ENCODE data around the gene SLC6A7.
"Not testable (repeated sequence)": the region's sequence is repeated elsewhere in the genome, so short reads cannot be mapped to it uniquely, and the experiment has no call there.

Gene SLC6A7

GRCh38 chr5:150246429-150246828 is 56.6 kb downstream of the SLC6A7 start:
- DNase-seq: no peak

DNA sequence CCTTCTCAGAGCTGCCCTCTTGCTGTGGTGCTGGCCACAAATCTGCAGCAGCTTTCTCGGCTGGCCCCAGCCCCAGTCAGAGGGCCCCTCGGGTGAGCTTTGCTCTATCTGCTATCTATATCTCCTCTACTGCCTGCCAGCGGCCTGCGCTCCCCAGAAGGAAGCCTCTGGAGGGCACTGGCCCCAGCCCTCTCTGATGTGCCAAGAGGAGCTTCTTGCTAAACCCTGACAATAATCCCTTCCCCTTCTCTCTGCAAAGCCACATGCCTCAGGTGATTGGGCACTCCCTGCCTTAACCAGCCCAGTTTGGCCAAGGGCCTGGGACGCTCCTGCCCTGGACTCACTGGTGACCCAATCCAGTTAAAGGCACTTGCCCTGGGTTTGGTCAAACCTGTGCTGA is 57.0 kb downstream of the SLC6A7 start:
- DNase-seq: no peak

GRCh38 chr5:150247726-150248125 is 57.9 kb downstream of the SLC6A7 start:
- no peak for DNase-seq

DNA sequence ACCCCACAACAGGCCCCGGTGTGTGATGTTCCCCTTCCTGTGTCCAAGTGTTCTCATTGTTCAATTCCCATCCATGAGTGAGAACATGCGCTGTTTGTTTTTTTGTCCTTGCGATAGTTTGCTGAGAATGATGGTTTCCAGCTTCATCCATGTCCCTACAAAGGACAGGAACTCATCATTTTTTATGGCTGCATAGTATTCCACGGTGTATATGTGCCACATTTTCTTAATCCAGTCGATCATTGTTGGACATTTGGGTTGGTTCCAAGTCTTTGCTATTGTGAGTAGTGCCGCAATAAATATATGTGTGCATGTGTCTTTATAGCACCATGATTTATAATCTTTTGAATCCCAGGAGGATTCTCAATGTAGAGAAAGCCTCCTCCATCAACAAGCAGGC is 58.6 kb downstream of the SLC6A7 start:
- DNase-seq: not testable (repeated sequence)

- no peak for DNase-seq
Measured at GRCh38 chr5:150248946-150249345, 59.1 kb downstream of the SLC6A7 start.

- no peak for DNase-seq
Measured at GRCh38 chr5:150249744-150250143, 59.9 kb downstream of the SLC6A7 start.

DNA sequence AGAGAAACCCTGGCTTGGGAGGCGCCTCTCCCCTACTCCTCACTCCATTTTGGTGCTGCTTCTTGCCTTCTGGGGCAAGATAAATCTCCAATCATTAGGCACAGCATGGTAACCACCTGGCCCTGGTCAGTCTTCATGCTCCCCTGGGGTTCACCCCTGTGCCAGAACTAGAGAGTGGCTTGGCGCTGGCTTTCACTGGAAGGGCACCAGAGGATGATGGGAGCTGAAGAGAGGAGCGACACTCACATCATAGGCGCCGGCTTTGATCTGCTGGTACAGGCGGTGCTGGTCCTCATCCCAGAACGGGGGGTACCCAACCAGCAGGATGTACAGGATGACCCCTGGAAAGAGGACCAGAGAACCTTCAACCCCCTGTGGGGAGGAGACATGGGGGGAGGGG is 61.6 kb downstream of the SLC6A7 start:
- DNase-seq: no peak

DNA sequence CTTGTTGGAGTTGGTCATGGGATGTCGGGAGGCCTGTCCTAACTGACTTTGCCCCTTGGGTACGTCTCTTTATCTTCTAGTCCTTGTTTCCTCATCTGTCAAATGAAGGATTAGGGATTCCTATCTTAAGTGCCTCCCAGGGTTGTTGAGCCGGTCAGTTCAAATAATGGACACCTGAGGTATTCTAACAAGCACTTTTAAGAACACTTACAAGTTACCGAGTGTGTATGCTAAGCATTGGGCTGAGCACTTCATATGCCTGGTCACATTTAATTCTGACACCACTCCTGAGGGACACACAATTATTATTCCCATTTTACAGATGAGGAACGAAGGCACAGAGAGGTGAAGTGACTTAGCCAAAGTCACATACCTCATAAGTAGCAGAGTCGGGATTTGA is 62.6 kb downstream of the SLC6A7 start:
- no peak for DNase-seq

DNA sequence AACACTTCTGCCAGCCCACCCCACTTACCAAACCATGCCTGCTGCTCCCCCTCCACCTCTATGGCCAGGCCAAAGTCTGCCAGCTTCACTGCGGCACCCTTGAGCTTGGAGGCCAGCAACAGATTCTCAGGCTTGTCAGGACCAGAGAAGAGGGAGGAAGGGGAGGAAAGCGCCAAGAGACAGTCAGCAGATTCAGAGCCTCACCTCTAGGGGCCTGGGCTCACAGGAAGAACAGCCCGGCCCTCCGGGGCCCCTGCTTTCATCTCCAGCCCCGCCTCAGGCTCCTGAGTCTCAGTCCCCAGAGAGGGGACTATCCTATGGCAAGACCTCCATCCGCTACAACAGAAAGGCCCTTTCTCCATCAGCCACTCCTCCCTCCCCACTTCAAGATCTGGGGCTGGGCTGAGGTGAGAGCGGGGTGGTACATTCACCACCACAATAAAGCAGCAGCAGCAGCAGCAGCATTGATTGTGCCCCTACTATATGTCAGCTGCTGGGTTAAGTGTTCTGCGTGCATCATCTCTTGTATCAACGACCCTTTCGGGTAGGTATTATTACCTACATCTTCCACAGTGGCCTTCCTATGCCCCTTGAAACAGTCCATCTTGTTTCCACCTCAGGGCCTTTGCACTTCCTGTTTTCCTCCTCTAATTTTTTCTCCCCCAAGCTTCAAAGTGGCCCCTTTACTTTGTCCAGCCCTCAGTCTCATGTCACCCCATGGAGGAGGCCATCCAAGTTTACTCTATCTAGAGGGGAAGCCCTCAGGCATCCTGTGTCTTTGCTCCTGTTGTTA is 63.8 kb downstream of the SLC6A7 start:
- no peak for DNase-seq

DNA sequence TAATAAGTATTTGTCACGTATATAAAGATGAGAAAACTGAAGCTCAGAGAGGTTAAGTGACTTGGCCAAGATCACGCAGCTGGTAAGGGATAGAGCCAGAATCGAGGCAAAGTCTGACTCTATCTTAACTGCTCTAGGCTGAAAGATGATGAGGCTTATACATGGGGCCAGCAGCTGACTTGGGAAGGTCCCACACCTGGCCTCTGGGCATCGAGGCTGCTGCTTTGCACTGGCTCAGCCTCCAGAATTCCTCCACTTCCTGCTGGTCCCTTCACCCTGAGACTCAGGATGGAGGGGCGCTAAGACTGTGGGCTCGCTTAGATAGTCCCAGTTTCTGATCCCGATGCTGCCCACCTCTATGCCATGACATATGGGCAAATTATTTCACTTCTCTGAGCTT is 64.5 kb downstream of the SLC6A7 start:
- DNase-seq: no peak

DNA sequence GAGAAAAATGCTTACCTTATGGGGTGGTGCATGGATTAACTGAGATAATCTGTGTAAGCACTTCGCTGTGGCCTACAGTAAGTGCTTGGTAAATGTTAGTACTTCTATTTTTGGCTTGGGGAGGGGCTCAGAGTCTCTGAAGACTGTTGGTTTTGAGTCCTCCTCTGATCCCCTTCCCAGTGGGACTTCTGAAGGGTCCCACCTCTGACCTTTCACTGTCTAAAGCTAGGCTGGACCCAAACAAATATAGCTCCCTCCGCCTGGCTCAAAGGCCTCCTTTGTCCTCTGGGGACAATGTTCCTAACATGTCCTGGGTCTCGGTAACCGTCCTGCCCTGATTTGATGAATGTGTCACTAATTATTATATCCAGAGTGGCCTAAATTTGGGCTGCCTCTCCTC is 64.9 kb downstream of the SLC6A7 start:
- no peak for DNase-seq

- no peak for DNase-seq
Measured at GRCh38 chr5:150255659-150256409, 66.0 kb downstream of the SLC6A7 start.

DNA sequence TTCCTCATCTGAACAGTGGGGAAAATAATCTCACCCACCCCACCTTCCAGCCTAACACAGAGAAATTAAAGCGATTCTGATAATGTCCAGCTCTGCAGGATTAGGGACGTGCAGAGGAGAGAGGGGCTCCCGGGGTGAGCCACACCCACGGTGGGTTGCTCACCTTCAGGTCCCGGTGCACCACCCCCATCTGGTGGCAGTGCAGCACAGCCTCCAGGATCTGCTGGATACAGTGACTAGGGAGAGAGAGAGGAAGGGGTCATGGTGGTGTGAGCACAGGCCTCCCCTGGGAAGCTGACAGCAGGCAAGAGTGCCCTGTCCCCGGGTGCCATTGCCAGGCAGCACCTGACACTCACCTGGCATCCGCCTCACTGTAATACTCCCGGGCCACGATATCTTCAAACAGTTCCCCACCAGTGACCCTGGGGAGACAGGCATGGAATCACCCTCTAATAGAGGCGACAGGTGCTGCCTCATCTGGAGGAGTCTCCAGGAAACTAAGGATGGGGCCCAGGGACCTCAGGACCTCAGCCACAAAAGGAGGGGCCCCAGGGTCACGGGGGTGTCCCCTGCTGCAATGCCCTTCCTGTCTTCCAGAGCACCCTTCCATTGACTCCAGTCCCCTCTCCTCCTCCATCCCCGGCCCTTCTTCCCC is 66.7 kb downstream of the SLC6A7 start:
- DNase-seq: no peak

- no peak for DNase-seq
Measured at GRCh38 chr5:150257424-150257823, 67.6 kb downstream of the SLC6A7 start.

DNA sequence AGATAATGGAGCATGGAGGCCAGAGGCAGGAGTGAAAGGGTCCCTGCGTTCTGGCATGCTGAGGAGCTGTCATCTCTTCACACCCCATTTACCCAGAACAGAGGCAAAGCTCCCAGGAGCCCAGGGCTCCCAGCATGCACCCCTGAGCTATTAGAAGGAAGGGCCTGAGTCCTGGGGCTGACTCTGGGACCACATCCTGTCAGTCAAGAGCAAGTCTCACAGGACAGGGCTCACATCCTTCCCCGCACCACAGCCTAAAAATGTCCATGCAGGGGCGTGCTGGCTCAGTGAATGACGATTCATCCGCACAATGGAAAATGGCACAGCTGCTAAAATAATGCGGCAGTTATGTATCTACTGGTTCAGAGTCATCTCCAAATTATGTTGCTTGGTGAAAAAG is 68.3 kb downstream of the SLC6A7 start:
- DNase-seq: no peak
